PC-3 (cell line): ENCODE results near the gene ZCWPW1. TPM values are rescaled to one million over a fixed set of nuclear protein-coding genes. Genes with fewer than 3 reads are reported as not detected.

Experiments used
- ATAC-seq: fragments of 200-7000 bp; cut with Tn5 transposase; 2 replicates; pipeline ENCODE4 v1.9.1; 2020; ENCODE audit warnings: mild to moderate bottlenecking, moderate library complexity
- BruUV-seq: library from RNA; stranded (reverse); fragments of 400-500 nt; replicated peaks from 2 replicates; lab custom pipeline; 2021; lab: Mats Ljungman, UMichigan
- CTCF ChIA-PET: fragments of 300-600 bp; sonication (Branson Sonifier 250); formaldehyde crosslinking; loops from one replicate; lab custom pipeline; 2022; ENCODE audit warnings: antibody characterized with exemption; lab: Charles Lee
- POLR2A ChIA-PET: fragments of 300-600 bp; sonication (Branson Sonifier 250); formaldehyde crosslinking; loops from one replicate; lab custom pipeline; 2022; ENCODE audit warnings: antibody characterized with exemption; ENCODE audit not compliant: unreplicated experiment; lab: Charles Lee
- DNase-seq: peaks from one replicate; pipeline ENCODE4 v3.0.0-alpha.2; 2015
- H2AFZ ChIP-seq: fragments of 300-600 bp; sonication (generic); 2 replicates; pipeline ENCODE4 v1.6.0; 2016; ENCODE audit warnings: antibody characterized with exemption, low read length
- H3F3A ChIP-seq: fragments of 300-600 bp; sonication (generic); one replicate; pipeline ENCODE4 v1.6.0; 2017; ENCODE audit warnings: antibody characterized with exemption, low read length, control low read depth, mild to moderate bottlenecking; ENCODE audit not compliant: unreplicated experiment
- H3K27ac ChIP-seq: fragments of 300-600 bp; sonication (generic); 2 replicates; pipeline ENCODE4 v1.5.1; 2016; ENCODE audit warnings: mild to moderate bottlenecking, low read length
- H3K27me3 ChIP-seq: fragments of 300-600 bp; sonication (generic); 2 replicates; pipeline ENCODE4 v1.6.1; 2016; ENCODE audit warnings: low read length, mixed read lengths
- H3K36me3 ChIP-seq: fragments of 300-600 bp; sonication (generic); 2 replicates; pipeline ENCODE4 v1.6.1; 2016; ENCODE audit warnings: low read depth, mixed run types, low read length, mixed read lengths
- H3K4me1 ChIP-seq: fragments of 300-600 bp; sonication (generic); 2 replicates; pipeline ENCODE4 v1.5.1; 2016; ENCODE audit warnings: low read length; ENCODE audit not compliant: insufficient read depth
- H3K4me2 ChIP-seq: fragments of 300-600 bp; sonication (generic); 2 replicates; pipeline ENCODE4 v1.6.0; 2016; ENCODE audit warnings: low read length
- H3K4me3 ChIP-seq: fragments of 300-600 bp; sonication (generic); 2 replicates; pipeline ENCODE4 v1.5.1; 2016; ENCODE audit warnings: mild to moderate bottlenecking, low read length, mixed read lengths
- H3K79me2 ChIP-seq: fragments of 300-600 bp; sonication (generic); 2 replicates; pipeline ENCODE4 v1.6.1; 2017; ENCODE audit warnings: low read length, mixed read lengths
- H3K9ac ChIP-seq: fragments of 300-600 bp; sonication (generic); 2 replicates; pipeline ENCODE4 v1.6.0; 2016; ENCODE audit warnings: mild to moderate bottlenecking, low read length
- H3K9me2 ChIP-seq: fragments of 300-600 bp; sonication (generic); replicated peaks from 2 replicates; pipeline ENCODE4 v1.6.1; 2016; ENCODE audit warnings: mixed run types, low read length, mixed read lengths
- H3K9me3 ChIP-seq: fragments of 300-600 bp; sonication (generic); 2 replicates; pipeline ENCODE4 v1.6.1; 2016; ENCODE audit warnings: low read length, mixed read lengths
- H4K20me1 ChIP-seq: fragments of 300-600 bp; sonication (generic); 2 replicates; pipeline ENCODE4 v1.6.1; 2016; ENCODE audit warnings: low read length, mixed read lengths
- CTCF ChIP-seq: fragments of 300-600 bp; sonication (generic); conservative IDR thresholded peaks from 2 replicates; pipeline ENCODE4 v1.5.1; 2017; ENCODE audit warnings: antibody characterized with exemption, low read depth, mild to moderate bottlenecking, low read length
- EZH2 ChIP-seq: fragments of 300-600 bp; sonication (generic); IDR thresholded peaks from one replicate; pipeline ENCODE4 v1.6.1; 2017; ENCODE audit warnings: antibody characterized with exemption, mild to moderate bottlenecking, low read length; ENCODE audit not compliant: unreplicated experiment
- EZH2phosphoT487 ChIP-seq: fragments of 300-600 bp; sonication (generic); IDR thresholded peaks from 2 replicates; pipeline ENCODE4 v1.6.1; 2018; ENCODE audit warnings: mild to moderate bottlenecking, antibody characterized with exemption, low read length, borderline replicate concordance
- intact Hi-C: fragments of 100-400 bp; cut with micrococcal nuclease; formaldehyde crosslinking; loops from 2 replicates; pipeline ENCODE4 v1.9.0; 2023
- total RNA-seq: library from RNA; depleted of rRNA; stranded (reverse); fragments of >200 nt; gene quantifications from 2 replicates; pipeline ENCODE4 v1.2.3, GENCODE V29; 2014

The ZCWPW1 gene
- total RNA-seq, 1 experiment from 2014 or later = 2.2 TPM

GRCh38 chr7:100464210-100464660 is 35.7 kb upstream of the ZCWPW1 start, which contains the start of gene SPACDR:
SPACDR (minus strand) TSS chr7:100464260; CDS start chr7:100464025, 235 bp downstream.
- no peak within 1 kb of the TSS for H3K27ac ChIP-seq
- no TSS peak for BruUV-seq

GRCh38 chr7:100457033-100457432 is 28.5 kb upstream of the ZCWPW1 start:
- no peak for DNase-seq
- Histone ChIP-seq H2AFZ (no peak overlapping the region), H3K4me3 (no peak overlapping the region), H3K9ac (no peak overlapping the region), H3F3A (no peaks in the 10 kb centered on the region), H3K9me2 (no peaks in the 10 kb centered on the region), H3K4me1 (no peaks in the 10 kb centered on the region), H4K20me1 (no peaks in the 10 kb centered on the region), H3K79me2 (no peaks in the 10 kb centered on the region), H3K4me2 (no peak overlapping the region), H3K27ac (no peak overlapping the region), H3K36me3 (no peaks in the 10 kb centered on the region), H3K27me3 (no peaks in the 10 kb centered on the region), H3K9me3 (no peaks in the 10 kb centered on the region)
- ChIA-PET POLR2A (no interaction called here), CTCF (no interaction called here)
- no peak for ATAC-seq
- TF ChIP-seq EZH2phosphoT487 = no peak
- TF ChIP-seq EZH2 = no peak
- no peak for TF ChIP-seq CTCF
- no TSS peak for BruUV-seq
- intact Hi-C loops = no loop called here

More at GRCh38 chr7:100464210-100464660, 35.7 kb upstream of the ZCWPW1 start, which contains the start of gene SPACDR:
- ATAC-seq (no peak), DNase-seq (no peak)
- CTCF ChIA-PET = no interaction called here
- no peaks in the 10 kb centered on the region for H3K27me3 ChIP-seq
- TF ChIP-seq CTCF = no peak
- no peak for TF ChIP-seq EZH2phosphoT487
- TF ChIP-seq EZH2 = no peak
- intact Hi-C loops = loop anchor here (10.0 kb wide), 1 partner anchor 391 kb away; the partner anchor contains the start of gene SLC12A9
- H3K4me2 ChIP-seq = no peak within 1 kb of the TSS
- no peaks in the 10 kb centered on the region for H3K36me3 ChIP-seq
- no peaks in the 10 kb centered on the region for H3K9me2 ChIP-seq
- H3K4me1 ChIP-seq = no peaks in the 10 kb centered on the region
- no peak within 1 kb of the TSS for H3K9ac ChIP-seq
- no peaks in the 10 kb centered on the region for H4K20me1 ChIP-seq
- H3K9me3 ChIP-seq = no peaks in the 10 kb centered on the region
- H2AFZ ChIP-seq = no peak within 1 kb of the TSS
- H3K79me2 ChIP-seq = no peaks in the 10 kb centered on the region
- H3F3A ChIP-seq = no peaks in the 10 kb centered on the region
- POLR2A ChIA-PET = no interaction called here
- no peak within 1 kb of the TSS for H3K4me3 ChIP-seq

GRCh38 chr7:100456562-100456961 is 28.1 kb upstream of the ZCWPW1 start:
- ATAC-seq = no peak
- Histone ChIP-seq H3K4me2 (no peak overlapping the region), H3K9ac (no peak overlapping the region), H3K9me3 (no peaks in the 10 kb centered on the region), H3K4me3 (no peak overlapping the region), H2AFZ (no peak overlapping the region), H4K20me1 (no peaks in the 10 kb centered on the region), H3K27me3 (no peaks in the 10 kb centered on the region), H3K36me3 (no peaks in the 10 kb centered on the region), H3K79me2 (no peaks in the 10 kb centered on the region), H3F3A (no peaks in the 10 kb centered on the region), H3K4me1 (no peaks in the 10 kb centered on the region), H3K27ac (no peak overlapping the region), H3K9me2 (no peaks in the 10 kb centered on the region)
- intact Hi-C loops = no loop called here
- BruUV-seq = no TSS peak
- POLR2A ChIA-PET = no interaction called here
- DNase-seq = no peak
- CTCF ChIA-PET = no interaction called here
- no peak for TF ChIP-seq EZH2phosphoT487
- TF ChIP-seq EZH2 = no peak
- no peak for TF ChIP-seq CTCF
